ENCODE data around the gene CASQ1.
A peak's percentile ranks its signal among the peaks of the same experiment; 100 is the strongest.

The CASQ1 gene

DNA sequence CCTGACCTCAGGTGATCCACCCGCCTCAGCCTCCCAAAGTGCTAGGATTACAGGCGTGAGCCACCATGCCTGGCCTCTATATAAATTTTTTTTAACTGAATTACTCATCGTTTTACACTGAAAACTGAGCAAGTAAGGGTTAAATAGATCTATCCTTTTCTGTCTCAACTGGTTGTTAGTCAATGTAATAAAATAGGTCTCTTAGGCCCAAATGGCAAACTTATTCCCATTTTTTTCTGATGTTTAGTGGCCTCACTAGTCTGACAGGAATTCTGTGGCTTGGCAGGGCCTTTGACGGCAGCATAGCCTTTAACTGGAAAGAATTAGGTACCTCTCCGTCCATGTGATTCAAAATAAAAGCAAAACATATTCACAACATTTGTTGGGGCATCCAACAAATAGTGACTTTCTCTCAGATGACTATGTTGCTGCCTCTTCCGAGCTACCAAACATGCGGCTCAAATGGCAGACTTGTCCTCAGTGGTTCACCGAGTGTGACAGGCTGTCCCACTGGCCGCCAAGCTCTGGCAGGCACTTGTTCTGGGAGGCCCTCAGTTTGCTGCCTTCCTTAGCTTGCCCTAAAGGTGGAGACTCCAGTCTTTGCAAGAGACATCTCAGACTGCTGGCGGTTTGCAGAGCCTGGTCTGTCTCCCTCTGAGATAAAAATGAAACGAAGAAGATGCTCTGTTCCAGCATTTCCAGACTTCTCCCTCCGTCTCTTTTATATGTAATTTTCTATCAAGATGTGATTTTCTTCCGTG lies 21.6 kb upstream of the CASQ1 start:
- DNase-seq, result peak; percentile 73

DNA sequence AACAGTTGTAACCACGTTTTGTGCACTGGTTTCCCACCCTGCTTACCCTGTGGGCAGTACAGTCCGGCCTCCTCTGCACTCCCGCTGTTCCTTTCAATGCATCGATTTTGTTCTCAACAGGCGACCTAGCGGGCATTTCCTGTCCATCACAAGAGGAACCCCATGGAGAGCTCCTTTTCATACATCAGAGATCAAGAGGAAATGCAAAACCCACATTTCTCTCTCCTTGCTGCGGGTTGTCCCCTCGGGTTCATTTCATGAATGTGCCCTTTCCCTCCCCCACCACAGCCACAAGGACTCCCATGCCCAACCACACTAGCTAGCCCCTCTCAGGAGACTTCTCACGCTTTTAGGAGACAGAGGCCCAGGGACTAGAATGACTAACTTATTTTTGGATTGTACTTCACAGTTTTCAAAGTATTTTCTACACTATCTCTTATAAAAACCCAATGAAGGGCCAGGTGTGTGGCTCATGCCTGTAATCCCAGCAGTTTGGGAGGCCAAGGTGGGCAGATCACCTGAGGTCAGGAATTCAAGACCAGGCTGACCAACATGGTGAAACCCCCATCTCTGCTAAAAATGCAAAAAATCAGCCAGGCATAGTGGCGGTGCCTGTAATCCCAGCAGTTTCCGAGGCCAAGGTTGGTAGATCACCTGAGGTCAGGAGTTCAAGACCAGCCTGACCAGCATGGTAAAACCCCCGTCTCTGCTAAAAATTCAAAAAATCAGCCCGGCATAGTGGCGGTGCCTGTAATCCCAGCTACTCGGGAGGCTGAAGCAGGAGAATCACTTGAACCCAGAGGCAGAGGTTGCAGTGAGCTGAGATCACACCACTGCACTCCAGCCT lies 20.6 kb upstream of the CASQ1 start:
- peak; percentile 99 for DNase-seq

- DNase-seq, result no peak
Observed at GRCh38 chr1:160171354-160171753, 19.0 kb upstream of the CASQ1 start.

GRCh38 chr1:160171980-160172379 lies 18.4 kb upstream of the CASQ1 start:
- DNase-seq, result no peak

DNA sequence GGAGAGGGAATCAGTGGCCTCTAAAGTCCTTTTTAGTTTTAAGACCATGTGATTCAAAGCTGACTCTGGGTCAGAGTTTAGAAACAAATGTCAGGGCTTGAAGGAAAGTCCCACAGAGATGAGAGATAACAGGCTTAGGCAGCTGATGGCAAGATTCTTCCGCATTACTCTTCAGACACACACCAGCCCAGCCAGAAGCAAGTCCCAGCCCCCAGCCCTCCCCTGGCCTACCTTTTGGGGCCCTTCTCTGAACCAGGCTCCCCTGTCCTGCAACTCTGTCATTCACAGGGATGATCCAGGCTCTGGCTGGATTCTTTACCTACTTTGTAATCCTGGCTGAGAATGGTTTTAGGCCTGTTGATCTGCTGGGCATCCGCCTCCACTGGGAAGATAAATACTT lies 13.1 kb upstream of the CASQ1 start:
- no peak for DNase-seq

DNA sequence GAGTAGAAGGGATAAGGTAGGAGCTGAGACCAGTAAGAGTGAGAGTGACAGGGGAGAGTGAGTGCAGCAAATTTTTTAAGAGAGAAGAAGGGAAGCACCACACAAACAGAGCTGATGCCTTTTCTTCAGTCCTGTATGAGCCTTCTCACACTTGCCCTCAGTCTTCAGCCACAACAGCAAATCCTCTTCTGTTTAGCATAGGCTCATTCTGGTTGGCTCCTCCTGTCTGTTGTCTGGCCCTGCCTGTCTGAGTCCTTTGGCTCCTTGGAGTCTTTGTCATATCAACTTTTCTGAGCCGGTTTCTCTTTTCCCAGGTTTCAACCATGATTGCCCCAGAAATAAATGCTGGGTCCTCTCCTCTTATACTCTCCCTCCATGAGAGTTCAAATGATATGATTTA lies 12.7 kb upstream of the CASQ1 start:
- DNase-seq, result no peak

DNA sequence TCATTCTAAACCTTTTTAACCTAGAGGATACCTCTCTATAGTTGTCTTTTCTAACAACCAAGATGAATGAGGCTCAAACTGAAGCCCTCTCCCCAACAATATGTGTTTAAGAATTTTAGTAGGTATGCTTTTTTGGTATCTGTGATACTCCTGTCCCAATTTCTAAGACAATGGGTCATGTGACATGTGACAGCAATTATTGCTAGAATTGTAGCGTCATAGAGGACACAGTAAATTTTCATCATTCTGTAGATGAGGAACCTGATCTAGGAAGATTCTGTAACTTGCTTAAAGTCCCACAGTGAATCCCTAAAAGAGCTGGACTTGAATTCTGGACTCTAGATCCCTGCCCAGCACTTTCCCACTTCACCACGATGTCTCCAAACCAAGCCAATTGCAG lies 11.6 kb upstream of the CASQ1 start:
- DNase-seq, result no peak

DNA sequence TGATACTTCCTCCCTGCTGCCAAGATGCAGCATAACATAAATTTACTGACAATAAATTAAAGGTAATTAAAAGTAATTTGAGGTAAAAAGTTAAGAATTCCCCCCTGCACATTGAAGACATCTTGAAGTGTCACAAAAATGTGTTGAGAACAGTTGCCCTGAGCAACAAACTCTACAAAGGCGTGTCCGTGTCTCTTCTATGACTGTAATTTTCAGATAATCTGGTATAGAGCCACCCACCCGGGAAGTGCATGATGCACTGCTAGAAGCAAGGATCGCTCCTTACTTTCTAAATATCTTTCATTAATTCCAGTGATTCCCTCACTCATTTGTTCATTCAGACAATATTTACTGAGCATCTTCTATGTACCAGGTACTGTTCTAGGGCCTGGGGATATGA lies 11.0 kb upstream of the CASQ1 start:
- no peak for DNase-seq

DNA sequence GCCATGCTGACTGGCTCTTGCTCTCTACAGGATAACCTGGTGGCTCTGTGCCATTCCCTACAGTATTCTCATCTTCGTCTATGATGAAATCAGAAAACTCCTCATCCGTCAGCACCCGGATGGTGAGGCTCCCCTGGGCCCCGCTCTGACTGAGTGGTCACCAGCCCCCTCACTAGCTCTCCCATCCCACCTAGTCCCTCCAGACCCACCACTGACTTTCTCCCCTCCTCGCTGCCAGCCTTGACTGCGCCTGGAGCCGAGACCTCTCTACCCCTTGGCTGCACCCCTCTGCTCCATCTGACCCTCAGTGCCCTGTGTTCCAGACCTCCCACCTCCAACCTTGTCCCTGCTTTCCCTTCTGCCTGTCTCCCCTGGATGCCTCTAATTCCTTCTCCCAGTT lies 4.1 kb upstream of the CASQ1 start:
- no peak for DNase-seq

DNA sequence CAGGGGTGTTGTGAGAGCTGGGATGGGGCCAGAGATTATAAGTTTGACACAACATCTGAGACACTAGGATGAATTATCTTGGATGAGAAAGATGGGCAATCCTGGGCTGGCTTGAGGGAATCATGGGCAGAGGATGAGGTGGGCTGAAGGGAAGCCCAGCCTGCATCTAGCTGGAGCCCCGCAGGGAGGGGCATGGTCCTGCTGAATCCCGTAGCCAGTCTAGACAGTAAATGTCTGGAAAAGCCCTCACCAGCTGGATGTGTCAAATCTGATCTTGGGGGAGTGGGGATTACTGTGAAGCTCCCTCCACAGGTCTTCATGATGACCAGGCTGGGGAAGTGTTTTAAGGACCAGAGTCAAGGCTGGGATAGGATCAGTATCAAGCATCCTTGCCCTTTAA lies 3.6 kb upstream of the CASQ1 start:
- DNase-seq, result no peak

DNA sequence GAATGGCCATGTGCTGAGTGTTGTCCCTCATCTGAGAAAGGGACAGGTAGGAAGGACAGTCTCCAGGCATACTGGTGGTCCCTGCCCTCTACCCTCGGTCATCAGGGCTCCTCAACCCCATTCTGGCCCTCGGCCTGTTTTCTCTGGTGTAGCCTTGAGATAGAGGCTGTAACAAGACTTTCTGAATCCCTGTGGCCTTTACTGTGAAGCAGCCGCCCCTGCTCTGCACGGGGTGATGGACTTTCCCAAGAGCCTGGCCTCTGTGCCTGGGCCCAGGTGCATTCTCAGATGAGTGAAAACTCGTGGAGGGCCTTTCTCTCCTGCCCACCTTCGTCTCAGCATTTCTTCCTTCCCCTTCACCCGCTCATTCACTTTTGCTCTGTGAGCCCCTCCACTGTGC lies 3.0 kb upstream of the CASQ1 start:
- no peak for DNase-seq

- no peak for DNase-seq
Observed at GRCh38 chr1:160188341-160188740, 2.0 kb upstream of the CASQ1 start.

- DNase-seq, result peak; percentile 34
Observed at GRCh38 chr1:160191756-160192155, 1.4 kb downstream of the CASQ1 start.

DNA sequence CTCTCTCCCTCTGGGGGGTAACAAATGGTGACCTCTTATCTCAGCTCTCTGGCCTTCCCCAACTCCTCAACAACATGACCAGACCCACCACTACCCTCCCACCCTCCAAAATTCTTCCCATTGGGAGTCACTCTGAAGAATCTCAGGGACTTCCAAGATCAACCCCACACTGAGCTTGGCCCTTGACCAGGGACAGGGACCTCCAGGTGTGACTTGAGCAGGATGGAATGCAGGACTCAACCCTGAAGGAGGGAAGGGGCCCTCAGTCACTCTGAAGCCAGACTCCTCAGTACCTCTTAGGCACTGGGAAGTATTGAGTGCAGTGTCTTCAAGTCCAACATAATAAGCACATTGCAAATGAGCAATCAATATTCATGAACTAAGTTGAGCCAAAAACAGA lies 1.9 kb downstream of the CASQ1 start:
- DNase-seq, result no peak

DNA sequence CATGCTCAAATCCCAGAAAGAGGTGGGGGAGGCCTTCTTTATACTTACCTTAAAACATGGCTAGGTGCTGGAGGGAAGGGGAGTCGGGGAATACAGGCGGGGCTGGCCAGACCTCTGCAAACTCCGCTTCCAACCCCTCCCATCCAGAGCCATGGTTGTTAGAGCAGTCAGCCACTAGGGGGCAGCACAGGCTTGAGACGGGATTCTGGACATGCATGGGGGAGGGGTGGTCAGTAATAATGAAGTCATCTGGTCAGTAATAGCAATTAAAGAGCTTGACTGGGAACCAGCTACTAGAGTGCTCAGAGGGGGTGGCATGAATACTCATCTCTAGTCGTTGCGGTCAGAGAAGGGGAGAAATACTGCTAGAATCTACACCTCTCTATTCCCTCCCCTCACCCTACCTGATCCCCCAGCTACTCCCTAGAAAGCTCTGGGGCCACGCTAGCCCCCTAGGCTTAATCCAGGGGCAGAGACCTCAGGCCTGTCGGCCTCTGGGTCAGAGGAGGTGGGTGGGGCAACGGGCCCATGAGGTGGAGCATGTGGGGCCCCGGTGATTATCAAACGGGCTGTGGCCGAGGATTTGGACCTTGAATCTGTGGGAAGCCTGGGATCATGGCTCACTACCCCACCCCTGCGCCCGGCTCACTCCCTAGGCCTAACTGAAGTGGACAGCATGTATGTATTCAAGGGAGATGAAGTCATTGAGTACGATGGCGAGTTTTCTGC lies 2.9 kb downstream of the CASQ1 start:
- DNase-seq, result peak; percentile 93

DNA sequence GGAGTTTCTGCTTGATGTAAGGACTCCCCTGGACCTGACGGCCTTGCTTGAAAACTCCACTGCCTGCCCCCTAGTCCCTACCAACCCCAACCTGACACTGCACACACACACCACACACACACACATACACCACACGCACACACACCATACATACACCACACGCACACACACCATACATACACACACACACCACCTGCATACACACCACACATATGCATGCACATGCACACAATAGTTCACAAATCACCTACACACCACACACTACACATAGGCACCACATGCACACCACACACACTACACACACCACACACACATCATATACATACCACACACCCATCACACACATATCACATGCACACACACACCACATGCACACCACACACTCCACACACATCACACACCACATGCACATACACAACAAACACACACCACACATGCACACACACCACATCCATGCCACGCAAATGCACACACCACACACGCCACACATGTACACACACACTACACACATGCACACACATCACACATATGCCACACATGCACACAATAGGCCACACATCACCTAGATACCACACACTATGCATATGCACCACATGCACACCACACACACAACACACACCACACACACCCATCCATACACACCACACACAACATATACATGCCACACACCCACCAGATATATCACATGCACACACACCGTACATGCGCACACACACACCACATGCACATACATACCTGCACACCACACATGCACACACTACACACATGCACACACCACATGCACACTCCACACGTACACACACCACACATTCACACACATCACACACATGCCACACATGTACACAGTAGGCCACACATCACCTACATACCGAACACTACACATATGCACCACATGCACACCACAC lies 3.7 kb downstream of the CASQ1 start:
- DNase-seq, result no peak

DNA sequence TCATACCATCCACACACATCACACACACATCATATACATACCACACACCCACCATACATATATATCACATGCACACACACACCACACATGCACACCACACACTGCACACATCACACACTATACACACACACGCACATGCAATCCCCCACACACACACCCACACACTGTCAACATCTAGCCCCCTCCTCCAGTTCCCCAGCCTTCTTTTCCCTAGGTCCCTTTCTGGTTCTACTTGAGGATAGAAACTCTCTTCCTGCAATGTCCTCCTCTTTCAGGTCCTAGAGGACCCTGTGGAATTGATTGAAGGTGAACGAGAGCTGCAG lies 4.3 kb downstream of the CASQ1 start:
- no peak for DNase-seq

DNA sequence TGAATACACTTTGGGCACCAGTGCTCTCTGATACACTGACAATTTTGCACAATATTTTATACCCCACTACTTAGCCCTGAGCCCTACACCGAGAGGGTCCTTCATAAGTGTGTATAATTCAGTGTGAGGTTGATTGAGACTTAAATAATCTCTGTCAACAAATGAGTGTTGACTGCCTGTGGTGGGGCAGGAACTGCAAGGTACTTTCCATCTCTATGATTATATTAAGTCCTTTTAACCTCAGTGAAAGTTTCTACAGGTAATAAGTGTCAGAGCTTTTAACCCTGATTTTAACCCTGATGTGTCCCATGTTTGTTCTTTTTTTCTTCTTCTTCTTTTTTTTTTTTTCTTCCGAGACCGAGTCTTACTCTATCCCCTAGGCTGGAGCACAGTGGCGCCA lies 5.8 kb downstream of the CASQ1 start:
- DNase-seq, result no peak

GRCh38 chr1:160197231-160197630 lies 6.9 kb downstream of the CASQ1 start:
- no peak for DNase-seq

- no peak for DNase-seq
Observed at GRCh38 chr1:160200786-160201185, 10.4 kb downstream of the CASQ1 start.

DNA sequence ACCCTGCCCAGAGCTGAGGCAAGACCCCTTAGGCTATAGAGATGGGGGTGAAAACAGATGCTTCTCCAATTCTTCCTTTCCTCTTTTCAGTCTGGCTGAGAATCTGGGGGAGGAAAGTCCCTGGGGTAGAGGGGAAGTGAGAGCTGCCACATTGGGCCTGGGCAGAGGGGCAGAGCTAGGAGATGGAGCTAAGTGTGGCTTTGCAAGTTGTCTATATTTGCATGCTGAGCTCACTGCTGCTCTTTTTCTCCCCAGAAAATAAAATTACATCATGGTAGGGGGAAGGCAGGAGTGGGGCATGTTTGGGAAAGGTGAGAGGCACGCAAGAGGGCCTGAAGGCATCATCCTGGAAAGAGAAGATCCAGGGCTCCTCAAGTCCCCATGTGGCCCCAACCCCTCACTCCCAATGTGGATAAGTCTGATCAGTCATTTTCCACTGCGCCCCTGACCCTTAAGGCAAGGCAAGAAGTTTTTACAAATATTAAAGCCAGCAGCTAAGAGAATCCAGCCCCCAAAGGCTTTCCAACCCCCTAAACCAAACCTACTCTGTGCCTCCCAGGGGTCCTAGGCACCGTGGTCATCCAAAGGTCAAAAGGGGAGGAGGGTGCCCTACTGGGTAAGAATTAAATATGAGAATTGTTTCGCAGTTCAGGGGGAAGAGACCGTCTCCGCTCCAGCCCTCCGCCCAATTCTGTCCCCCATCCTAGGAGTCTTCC lies 14.3 kb downstream of the CASQ1 start:
- DNase-seq, result peak; percentile 50

Measured in NCI-H69 (cell line).